Measurements from ENCODE around the gene IER5. TPM values are rescaled to one million over a fixed set of nuclear protein-coding genes. Genes with fewer than 3 reads are reported as not detected.

The IER5 gene
- total and polyA plus RNA-seq, 2 of the 13 experiments (the other 11 are each of a cell fraction or from before 2014, with no cell fraction given) = 2.5 to 3.5 TPM

DNA sequence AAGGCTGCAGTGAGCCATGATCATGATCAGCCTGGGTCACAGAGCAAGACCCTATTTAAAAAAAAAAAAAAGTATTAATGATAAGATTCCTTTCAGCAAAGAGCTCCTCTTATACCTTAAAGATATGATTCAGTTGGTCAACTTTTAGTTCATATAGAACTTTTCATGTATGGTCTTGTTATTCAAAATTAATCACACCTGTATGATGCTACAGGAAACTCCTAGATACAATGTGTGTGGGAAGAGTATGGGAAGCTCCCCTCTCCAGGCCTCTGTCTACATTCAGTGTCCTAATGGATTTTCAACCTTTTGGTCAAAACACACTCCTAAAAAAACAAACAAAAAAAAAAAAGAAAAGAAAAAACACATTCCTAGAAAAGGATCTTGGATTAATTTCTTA, 37.6 kb upstream of the IER5 start:
- no peaks in the 10 kb centered on the region for H3K27me3 ChIP-seq (ENCODE audit: control insufficient read depth in 1 of 2, insufficient read depth in 2 of 2, low read length in 2 of 2)
- H3K4me2 ChIP-seq (ENCODE audit: low read depth, low read length) = no peak overlapping the region
- ChIA-PET CTCF (ENCODE audit: low intra/inter-chr PET ratio, low total read pairs) (no interaction called here), POLR2A (interaction anchor here (0.8 kb wide), 1 partner anchor 38 kb away, joined by 3 read pairs; the partner anchor contains the start of gene IER5)
- DNase-seq (ENCODE audit: low spot score) = no peak
- no peaks in the 10 kb centered on the region for H4K20me1 ChIP-seq (ENCODE audit: insufficient read depth, low read length)
- H3K36me3 ChIP-seq (replicated peaks in 1 of 2; ENCODE audit: control insufficient read depth in 1 of 2, insufficient read depth in 2 of 2, low read length in 2 of 2) = no peaks in the 10 kb centered on the region
- no peak overlapping the region for H3K9ac ChIP-seq (ENCODE audit: insufficient read depth, low read depth, low read length)
- no peaks in the 10 kb centered on the region for H3K4me1 ChIP-seq (ENCODE audit: insufficient read depth, low read length)
- no peaks in the 10 kb centered on the region for H3K9me3 ChIP-seq (ENCODE audit: low read length)
- intact Hi-C loops (cut with micrococcal nuclease; ENCODE audit: unreplicated experiment) (no loop called here), in situ Hi-C loops (cut with HindIII; ENCODE audit: extremely low pct_ligation_motif_present, low pct_unique_long_range_greater_than_20kb) (no loop called here)
- no peak for FAIRE-seq
- no peak overlapping the region for H3K4me3 ChIP-seq (replicated peaks in 1 of 3; ENCODE audit: insufficient read depth in 1 of 3, low read depth in 2 of 3, low read length in 3 of 3)
- H3K79me2 ChIP-seq (ENCODE audit: insufficient read depth, low read length) = no peaks in the 10 kb centered on the region
- no peak overlapping the region for H2AFZ ChIP-seq (ENCODE audit: low read length)
- TF ChIP-seq KDM3A (CRISPR knock-in tag; IDR thresholded peaks at IDR 0.05; ENCODE audit: low read depth) (no peak), IRF2 (CRISPR knock-in tag; IDR thresholded peaks at IDR 0.05) (no peak), NCOA1 (CRISPR knock-in tag; IDR thresholded peaks at IDR 0.05) (no peak), TBX2 (CRISPR knock-in tag; IDR thresholded peaks at IDR 0.05; ENCODE audit: borderline replicate concordance) (no peak), POLR2AphosphoS2 (IDR thresholded peaks at IDR 0.05; ENCODE audit: low read depth, low read length) (no peak), BRD4 (CRISPR knock-in tag; IDR thresholded peaks at IDR 0.05) (no peak), ZFP82 (CRISPR knock-in tag; IDR thresholded peaks at IDR 0.05; ENCODE audit: borderline replicate concordance) (no peak), NFRKB (IDR thresholded peaks at IDR 0.05) (no peak), RARA (CRISPR knock-in tag; IDR thresholded peaks at IDR 0.05) (no peak), PTBP1 (IDR thresholded peaks at IDR 0.05; ENCODE audit: low read depth, low read length, poor library complexity, severe bottlenecking) (no peak), ZSCAN31 (CRISPR knock-in tag; IDR thresholded peaks at IDR 0.05; ENCODE audit: low read depth) (no peak)
- TF ChIP-seq, protein P1, sequence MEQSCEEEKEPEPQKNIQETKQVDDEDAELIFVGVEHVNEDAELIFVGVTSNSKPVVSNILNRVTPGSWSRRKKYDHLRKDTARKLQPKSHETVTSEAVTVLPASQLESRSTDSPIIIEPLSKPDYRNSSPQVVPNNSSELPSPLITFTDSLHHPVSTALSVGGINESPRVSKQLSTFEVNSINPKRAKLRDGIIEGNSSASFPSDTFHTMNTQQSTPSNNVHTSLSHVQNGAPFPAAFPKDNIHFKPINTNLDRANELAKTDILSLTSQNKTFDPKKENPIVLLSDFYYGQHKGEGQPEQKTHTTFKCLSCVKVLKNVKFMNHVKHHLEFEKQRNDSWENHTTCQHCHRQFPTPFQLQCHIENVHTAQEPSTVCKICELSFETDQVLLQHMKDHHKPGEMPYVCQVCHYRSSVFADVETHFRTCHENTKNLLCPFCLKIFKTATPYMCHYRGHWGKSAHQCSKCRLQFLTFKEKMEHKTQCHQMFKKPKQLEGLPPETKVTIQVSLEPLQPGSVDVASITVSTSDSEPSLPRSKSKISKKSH (CRISPR knock-in tag; IDR thresholded peaks at IDR 0.05; ENCODE audit: borderline replicate concordance) = no peak
- TF ChIP-seq, protein P2, sequence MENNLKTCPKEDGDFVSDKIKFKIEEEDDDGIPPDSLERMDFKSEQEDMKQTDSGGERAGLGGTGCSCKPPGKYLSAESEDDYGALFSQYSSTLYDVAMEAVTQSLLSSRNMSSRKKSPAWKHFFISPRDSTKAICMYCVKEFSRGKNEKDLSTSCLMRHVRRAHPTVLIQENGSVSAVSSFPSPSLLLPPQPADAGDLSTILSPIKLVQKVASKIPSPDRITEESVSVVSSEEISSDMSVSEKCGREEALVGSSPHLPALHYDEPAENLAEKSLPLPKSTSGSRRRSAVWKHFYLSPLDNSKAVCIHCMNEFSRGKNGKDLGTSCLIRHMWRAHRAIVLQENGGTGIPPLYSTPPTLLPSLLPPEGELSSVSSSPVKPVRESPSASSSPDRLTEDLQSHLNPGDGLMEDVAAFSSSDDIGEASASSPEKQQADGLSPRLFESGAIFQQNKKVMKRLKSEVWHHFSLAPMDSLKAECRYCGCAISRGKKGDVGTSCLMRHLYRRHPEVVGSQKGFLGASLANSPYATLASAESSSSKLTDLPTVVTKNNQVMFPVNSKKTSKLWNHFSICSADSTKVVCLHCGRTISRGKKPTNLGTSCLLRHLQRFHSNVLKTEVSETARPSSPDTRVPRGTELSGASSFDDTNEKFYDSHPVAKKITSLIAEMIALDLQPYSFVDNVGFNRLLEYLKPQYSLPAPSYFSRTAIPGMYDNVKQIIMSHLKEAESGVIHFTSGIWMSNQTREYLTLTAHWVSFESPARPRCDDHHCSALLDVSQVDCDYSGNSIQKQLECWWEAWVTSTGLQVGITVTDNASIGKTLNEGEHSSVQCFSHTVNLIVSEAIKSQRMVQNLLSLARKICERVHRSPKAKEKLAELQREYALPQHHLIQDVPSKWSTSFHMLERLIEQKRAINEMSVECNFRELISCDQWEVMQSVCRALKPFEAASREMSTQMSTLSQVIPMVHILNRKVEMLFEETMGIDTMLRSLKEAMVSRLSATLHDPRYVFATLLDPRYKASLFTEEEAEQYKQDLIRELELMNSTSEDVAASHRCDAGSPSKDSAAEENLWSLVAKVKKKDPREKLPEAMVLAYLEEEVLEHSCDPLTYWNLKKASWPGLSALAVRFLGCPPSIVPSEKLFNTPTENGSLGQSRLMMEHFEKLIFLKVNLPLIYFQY (CRISPR knock-in tag; IDR thresholded peaks at IDR 0.05; ENCODE audit: borderline replicate concordance) = no peak
- TF ChIP-seq, protein P3, sequence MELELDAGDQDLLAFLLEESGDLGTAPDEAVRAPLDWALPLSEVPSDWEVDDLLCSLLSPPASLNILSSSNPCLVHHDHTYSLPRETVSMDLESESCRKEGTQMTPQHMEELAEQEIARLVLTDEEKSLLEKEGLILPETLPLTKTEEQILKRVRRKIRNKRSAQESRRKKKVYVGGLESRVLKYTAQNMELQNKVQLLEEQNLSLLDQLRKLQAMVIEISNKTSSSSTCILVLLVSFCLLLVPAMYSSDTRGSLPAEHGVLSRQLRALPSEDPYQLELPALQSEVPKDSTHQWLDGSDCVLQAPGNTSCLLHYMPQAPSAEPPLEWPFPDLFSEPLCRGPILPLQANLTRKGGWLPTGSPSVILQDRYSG (CRISPR knock-in tag; IDR thresholded peaks at IDR 0.05) = no peak
- TF ChIP-seq, protein P4, sequence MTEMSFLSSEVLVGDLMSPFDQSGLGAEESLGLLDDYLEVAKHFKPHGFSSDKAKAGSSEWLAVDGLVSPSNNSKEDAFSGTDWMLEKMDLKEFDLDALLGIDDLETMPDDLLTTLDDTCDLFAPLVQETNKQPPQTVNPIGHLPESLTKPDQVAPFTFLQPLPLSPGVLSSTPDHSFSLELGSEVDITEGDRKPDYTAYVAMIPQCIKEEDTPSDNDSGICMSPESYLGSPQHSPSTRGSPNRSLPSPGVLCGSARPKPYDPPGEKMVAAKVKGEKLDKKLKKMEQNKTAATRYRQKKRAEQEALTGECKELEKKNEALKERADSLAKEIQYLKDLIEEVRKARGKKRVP (CRISPR knock-in tag; IDR thresholded peaks at IDR 0.05) = no peak
- TF ChIP-seq, protein P5, sequence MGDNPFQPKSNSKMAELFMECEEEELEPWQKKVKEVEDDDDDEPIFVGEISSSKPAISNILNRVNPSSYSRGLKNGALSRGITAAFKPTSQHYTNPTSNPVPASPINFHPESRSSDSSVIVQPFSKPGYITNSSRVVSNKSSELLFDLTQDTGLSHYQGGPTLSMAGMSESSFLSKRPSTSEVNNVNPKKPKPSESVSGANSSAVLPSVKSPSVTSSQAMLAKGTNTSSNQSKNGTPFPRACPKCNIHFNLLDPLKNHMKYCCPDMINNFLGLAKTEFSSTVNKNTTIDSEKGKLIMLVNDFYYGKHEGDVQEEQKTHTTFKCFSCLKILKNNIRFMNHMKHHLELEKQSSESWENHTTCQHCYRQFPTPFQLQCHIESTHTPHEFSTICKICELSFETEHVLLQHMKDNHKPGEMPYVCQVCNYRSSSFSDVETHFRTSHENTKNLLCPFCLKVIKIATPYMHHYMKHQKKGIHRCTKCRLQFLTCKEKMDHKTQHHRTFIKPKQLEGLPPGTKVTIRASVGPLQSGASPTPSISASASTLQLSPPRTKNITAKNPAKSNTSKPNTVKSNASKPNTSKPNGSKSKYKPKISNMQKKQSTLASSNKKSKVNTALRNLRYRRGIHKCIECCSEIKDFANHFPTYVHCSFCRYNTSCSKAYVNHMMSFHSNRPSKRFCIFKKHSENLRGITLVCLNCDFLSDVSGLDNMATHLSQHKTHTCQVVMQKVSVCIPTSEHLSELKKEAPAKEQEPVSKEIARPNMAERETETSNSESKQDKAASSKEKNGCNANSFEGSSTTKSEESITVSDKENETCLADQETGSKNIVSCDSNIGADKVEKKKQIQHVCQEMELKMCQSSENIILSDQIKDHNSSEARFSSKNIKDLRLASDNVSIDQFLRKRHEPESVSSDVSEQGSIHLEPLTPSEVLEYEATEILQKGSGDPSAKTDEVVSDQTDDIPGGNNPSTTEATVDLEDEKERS (CRISPR knock-in tag; IDR thresholded peaks at IDR 0.05) = no peak
- no peak for ATAC-seq
- BruUV-seq (replicated peaks) = no TSS peak
- H3K27ac ChIP-seq (ENCODE audit: extremely low read length, insufficient read depth, low read length) = no peak overlapping the region
